Stimulated activated CD4-positive, alpha-beta T cell treated with anti-CD3 and anti-CD28 coated beads, Interleukin-4, amount 100 ng/mL, for 24 hours (primary cell): ENCODE data around the gene ADAMTS2.
"Not testable (repeated sequence)": the region's sequence is repeated elsewhere in the genome, so short reads cannot be mapped to it uniquely, and the experiment has no call there.

Experiments used
- DNase-seq: peaks from one replicate; pipeline ENCODE4 v3.0.0-alpha.2; 2020

Gene ADAMTS2

DNA sequence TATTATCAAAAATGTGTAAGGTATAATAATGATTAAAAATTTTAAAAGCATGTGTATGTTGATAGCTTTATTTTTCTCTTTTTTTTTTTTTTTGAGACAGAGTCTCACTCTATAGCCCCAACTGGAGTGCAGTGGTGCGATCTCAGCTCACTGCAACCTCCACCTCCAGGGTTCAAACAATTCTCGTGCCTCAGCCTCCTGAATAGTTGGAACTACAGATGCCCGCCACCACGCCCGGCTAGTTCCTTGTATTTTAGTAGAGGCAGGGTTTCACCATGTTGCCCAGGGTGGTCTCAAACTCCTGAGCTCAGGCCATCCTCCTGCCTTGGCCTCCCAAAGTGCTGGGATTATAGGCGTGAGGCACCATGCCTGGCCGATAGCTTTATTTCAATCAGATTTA lies 20.9 kb downstream of the ADAMTS2 start:
- DNase-seq: not testable (repeated sequence)

DNA sequence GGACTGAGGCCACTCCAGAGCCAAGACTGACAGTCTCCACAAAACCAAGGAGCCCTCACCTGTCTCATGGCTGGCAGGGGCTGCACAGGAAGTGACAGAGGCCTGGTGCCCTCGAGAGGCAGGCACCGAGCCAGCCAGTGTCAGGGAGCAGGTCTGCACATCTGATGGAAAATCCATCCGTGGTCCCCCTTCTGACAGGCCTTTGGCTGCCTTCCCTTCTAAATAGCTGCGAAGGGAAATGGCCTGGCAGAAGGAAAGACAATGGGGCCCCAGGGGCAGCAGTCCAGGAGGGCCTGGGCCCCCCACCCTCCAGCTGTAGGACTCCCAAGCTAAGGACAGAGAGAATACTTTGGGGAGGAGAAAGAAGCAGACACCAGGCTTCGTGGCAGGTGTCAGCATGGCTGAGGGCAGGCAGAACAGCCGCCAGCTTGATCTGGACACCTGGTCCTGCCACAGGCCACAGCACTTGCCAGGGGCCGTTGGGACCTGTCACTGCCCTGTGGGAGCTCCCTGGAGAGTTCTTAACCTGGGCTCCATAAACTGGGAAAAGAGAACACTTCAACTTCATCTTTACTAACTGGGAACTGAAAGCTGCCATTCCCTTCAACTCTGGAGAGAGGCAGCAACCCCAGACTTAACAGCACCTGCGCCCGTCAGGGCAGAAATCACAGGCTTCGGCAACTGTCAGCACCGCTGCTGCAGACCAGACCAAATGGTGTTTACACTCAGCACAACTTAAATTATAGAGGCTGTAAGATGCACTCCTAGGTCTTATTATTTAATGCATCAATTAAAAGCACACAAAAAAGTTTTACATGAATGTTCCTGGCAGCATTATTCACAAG lies 22.0 kb downstream of the ADAMTS2 start:
- no peak for DNase-seq

DNA sequence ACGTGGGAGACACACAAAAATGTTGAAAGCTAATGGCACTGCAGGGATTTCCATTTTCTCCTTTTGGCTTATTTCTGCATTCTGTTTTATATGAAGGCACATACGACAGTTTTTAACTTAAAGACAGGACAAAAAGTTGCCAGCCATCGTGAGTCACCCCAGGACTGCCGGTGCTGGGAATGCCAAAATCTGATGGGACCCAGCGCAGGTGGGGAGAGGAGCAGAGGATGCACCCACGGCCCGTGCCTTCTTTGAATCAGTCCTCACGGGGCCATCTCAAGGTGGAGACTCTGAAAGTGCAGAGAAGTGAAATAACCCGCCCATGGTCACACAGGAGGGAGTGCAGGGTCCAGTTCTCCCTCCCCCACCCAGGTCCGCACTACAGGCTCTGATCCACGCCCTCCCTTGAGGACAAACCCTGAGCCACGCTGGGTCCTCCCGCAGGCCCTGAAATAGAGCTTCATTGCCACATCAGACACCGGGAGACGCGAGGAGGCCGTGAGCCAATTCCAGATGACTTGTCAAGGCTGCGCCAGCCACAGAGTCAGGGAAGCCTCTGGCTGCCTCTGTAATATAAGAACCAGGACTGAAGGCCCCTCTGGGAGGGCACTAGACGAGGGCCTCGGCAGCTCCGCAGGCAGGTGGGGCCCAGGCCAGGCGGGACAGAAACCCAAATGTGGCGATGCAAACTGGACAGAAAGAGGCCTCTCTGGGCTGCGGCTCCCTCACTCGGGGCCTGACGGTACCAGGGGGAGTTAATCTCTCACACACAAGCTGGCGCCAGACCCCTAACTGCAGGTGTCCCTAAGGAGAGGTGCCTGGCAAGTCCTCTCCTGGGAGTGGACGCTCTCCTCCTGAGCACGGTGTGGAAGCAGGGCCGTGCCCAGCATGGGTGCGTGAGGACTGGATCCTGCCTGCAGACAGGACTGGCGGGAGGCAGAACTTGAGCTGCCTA lies 22.9 kb downstream of the ADAMTS2 start:
- DNase-seq: no peak

- DNase-seq: no peak
These were observed 23.9 kb downstream of the ADAMTS2 start for GRCh38 chr5:179321206-179321987.

DNA sequence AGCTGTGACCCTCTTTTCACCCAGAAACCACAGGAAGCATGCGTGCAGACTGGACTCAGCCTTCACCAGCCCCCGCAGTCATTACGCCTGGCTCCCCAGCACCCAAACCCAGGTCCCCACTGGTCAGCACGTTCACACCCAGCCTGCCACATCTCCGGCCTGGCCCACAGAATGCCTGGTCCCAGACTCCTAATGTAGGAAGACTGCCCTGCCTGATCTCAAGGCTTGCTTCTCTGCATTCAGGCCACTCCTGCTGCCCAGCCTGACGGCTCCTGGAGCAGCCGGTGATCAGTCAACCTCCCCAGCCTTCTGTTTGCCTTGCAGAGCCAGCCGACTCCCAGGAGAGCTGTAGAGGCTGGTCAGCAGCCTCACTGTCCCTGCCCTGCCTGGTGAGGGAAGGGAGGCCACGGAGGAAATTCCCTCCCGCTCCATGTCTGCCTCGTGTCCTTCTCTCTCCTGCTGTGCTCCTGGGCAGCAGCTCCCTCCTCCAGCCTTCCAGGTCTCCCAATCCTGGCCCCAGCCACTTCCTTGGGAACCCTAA lies 25.4 kb downstream of the ADAMTS2 start:
- no peak for DNase-seq

GRCh38 chr5:179319123-179319522 lies 26.1 kb downstream of the ADAMTS2 start:
- no peak for DNase-seq

DNA sequence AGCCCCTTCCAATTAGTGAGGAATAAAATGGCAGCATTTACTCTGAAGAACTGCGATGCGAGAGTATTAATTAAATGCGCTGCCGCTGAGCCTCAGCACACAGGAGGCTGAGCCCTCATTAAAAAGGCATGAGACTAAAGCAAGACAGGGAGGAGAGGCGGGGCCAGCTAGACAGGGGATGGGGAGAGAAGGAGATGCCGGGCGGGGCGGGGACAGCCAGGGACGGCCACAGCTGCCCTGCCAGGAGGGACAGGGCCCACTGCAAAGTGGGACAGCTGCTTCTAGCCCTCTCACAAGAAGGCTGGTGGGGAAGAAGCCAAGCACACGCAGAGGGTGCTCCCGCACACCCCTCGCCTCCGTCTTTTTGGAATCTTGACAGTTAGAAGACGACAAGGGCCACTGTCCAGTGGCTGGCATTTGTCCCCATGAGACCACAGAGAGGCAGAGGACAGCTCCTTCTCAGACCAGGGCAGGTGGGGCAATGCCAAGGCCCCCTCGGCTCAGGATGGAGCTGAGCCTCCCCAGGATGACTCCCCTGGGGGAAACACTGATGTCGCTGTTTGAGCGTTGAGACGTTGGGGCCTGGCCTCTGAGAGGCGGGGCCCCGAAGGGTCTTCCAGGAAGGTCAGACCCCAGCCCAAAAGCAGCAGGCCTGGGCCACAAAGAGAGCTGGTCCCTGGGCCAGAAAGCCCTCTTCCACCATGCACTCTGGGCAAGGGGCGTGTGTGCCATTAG lies 26.9 kb downstream of the ADAMTS2 start:
- no peak for DNase-seq

DNA sequence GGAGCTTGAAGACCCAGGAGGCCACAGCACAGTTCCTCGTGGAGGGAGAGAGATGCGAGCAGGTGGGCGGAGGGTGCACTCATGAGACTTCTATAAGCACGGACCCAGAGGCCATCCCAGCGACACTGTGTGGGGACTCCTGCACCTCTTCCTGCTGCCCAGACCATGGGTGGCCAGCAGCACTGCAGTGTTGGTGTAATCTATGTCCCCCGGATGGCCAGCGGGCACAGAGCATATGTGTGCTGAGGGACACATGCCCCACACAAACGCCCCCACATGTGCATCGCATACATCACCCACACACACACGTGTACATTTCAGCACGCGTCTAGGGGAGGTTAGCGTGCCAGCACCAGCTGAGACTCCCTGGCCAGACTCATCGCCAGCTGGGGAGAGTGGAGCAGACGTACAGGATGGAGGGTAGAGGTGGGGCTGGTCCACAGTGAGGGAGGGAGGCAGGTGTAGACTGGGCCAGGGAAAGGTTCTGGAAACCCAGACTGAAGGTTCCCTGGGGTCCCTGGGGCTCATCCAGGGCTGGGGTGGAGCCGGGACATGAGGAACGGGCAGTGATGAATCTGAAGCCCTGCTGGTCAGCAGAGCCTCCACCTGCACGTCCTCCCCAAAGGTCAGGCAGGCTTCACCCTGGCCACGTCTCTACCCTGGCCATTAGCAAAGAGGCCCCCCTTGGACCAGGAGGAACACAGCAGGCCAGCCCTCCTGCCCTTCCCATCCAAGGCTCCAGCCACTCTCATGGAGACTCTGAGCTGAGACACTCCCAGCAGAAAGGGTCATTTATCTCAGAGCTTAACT lies 27.6 kb downstream of the ADAMTS2 start:
- DNase-seq: no peak

DNA sequence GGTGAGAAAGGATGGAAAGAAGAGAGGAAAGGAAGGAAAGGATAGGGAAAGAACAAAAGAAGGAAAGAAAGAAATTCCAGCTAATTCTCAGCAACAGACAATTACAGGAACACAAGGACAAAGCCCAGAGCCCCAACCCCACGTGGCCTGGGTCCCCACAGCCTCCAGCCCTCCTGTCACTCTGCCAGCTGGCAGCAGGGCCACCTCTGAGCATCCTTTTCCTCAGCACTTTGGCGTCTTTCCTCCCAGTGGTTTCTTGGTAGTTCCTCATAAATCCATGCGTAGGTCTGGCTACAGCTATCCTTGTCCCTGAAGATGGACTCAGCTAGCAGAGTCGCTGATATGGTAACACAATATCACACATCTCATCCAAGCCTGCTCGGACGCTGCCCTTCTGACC lies 28.3 kb downstream of the ADAMTS2 start:
- no peak for DNase-seq

DNA sequence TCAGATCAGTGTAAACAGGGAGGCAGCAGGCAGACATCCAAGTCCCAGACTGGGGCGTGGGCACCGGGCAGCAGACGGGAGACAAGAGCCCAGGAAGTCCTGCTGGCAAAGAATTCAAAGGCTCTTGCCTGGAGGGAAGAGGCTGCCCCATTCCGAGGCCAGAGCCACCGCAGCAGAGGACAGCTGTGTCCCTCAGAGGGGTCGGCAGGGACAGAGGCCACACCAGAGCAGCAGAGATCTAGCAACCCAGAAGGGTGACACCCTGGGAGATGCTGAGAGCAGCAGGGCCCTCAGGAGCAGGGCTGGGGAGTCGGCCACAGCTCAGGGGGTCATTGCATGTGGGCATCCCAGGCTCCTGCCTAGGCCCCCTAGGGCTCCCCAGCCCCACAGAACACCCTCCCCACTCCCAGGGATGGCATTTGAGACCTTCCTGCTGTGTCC lies 29.1 kb downstream of the ADAMTS2 start:
- no peak for DNase-seq

GRCh38 chr5:179315356-179315890 lies 29.8 kb downstream of the ADAMTS2 start:
- no peak for DNase-seq

GRCh38 chr5:179314606-179315355 lies 30.5 kb downstream of the ADAMTS2 start:
- DNase-seq: no peak

DNA sequence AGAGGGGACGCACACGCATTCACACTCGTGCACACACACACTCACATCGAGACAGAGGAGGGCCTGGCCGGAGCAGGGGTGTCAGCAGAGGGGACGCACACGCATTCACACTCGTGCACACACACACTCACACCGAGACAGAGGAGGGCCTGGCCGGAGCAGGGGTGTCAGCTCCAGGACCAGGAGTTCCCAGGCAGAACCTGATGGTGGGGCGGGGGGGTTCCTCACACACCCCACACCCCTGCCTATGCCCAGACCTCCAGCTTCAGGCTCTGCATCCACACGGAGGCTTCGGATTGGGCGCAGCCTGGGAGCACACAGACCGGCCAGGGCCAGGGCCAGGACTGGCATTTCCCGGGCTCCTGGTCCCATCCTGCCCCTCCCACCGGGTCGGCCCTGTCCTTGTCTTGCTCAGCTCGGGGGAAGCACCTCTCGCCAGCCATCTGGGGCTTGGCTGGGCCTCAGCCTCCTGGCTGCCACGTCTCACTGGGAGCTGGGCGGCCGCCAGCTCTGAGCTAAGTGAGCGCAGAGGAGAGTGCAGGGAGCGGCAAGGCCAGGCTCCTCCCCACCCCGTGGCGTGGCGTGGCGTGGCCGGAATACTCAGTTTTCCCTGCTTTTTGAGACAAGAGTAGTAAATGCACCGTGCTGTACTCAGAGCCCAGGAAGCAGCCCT lies 31.3 kb downstream of the ADAMTS2 start:
- DNase-seq: no peak

GRCh38 chr5:179312557-179313235 lies 32.6 kb downstream of the ADAMTS2 start:
- DNase-seq: no peak

GRCh38 chr5:179311581-179311980 lies 33.7 kb downstream of the ADAMTS2 start:
- no peak for DNase-seq

DNA sequence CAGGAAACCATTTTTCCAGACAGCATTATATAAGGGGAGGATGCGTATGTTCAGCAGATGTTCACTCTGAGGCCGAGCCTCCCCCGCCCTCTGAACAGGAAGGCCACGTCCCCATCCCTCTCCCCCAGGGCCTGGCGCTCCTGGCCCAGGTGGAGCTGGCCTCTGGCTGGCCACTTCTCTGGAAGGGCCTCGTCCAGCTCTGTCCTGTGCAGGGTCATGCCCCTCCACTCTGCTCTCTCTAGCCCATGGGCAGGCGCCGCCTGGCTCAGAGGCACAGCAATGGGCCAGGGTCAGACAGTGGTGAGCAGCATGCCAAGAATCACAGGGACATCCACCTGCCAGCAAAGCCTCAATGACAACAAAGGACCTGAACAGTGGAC lies 34.2 kb downstream of the ADAMTS2 start:
- DNase-seq: no peak

- DNase-seq: no peak
These were observed 34.7 kb downstream of the ADAMTS2 start for GRCh38 chr5:179310439-179311090.

GRCh38 chr5:179309751-179310320 lies 35.4 kb downstream of the ADAMTS2 start:
- no peak for DNase-seq
